Liver (tissue), 3 donors: Measurements from ENCODE around the gene CLTA.

Experiments used
- HNF4G ChIP-seq: IDR thresholded peaks from 2 replicates; pipeline ENCODE4 v1.6.1; 2016; ENCODE audit warnings: antibody characterized with exemption
- RAD21 ChIP-seq, 2 donors: IDR thresholded peaks; 2 replicates each; pipeline ENCODE4 v1.6.1; 2016; ENCODE audit warnings: antibody characterized with exemption in 2 of 2, mild to moderate bottlenecking in 2 of 2
- SP1 ChIP-seq: IDR thresholded peaks from 2 replicates; pipeline ENCODE4 v1.6.1; 2018; ENCODE audit warnings: antibody characterized with exemption, mild to moderate bottlenecking
- YY1 ChIP-seq: IDR thresholded peaks from 2 replicates; pipeline ENCODE4 v1.6.1; 2016; ENCODE audit warnings: antibody characterized with exemption, mild to moderate bottlenecking
- TF ChIP-seq, protein P1 (sequence below): fragments of 150-350 bp; IDR thresholded peaks from 2 replicates; pipeline ENCODE4 v1.5.1; 2017; ENCODE audit warnings: improper control_type of control experiment, low read depth, low read length; ENCODE audit not compliant: missing input control
- TF ChIP-seq, protein P2 (sequence below): IDR thresholded peaks from 2 replicates; pipeline ENCODE4 v1.6.1; 2016; ENCODE audit warnings: antibody characterized with exemption
- donor health status: healthy.
- donor health status: healthy.

- TF ChIP-seq RAD21 (IDR thresholded peaks at IDR 0.05), result no peak
- TF ChIP-seq, protein P1, sequence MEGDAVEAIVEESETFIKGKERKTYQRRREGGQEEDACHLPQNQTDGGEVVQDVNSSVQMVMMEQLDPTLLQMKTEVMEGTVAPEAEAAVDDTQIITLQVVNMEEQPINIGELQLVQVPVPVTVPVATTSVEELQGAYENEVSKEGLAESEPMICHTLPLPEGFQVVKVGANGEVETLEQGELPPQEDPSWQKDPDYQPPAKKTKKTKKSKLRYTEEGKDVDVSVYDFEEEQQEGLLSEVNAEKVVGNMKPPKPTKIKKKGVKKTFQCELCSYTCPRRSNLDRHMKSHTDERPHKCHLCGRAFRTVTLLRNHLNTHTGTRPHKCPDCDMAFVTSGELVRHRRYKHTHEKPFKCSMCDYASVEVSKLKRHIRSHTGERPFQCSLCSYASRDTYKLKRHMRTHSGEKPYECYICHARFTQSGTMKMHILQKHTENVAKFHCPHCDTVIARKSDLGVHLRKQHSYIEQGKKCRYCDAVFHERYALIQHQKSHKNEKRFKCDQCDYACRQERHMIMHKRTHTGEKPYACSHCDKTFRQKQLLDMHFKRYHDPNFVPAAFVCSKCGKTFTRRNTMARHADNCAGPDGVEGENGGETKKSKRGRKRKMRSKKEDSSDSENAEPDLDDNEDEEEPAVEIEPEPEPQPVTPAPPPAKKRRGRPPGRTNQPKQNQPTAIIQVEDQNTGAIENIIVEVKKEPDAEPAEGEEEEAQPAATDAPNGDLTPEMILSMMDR, result no peak
- TF ChIP-seq, protein P2, sequence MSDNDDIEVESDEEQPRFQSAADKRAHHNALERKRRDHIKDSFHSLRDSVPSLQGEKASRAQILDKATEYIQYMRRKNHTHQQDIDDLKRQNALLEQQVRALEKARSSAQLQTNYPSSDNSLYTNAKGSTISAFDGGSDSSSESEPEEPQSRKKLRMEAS, result no peak
- no peak for TF ChIP-seq SP1
- no peak for TF ChIP-seq YY1
- TF ChIP-seq HNF4G, result no peak
These were observed 16.3 kb downstream of the CLTA start for GRCh38 chr9:36207016-36207415.
